Measurements from ENCODE around the gene KLK7.
"Not testable (repeated sequence)": the region's sequence is repeated elsewhere in the genome, so short reads cannot be mapped to it uniquely, and the experiment has no call there.

The KLK7 gene

GRCh38 chr19:50977626-50978025 is 6.1 kb downstream of the KLK7 start:
- TF ChIP-seq CTCF (IDR thresholded peaks at IDR 0.05) (no peak), ZFX (IDR thresholded peaks at IDR 0.05; ENCODE audit: borderline replicate concordance) (no peak)

DNA sequence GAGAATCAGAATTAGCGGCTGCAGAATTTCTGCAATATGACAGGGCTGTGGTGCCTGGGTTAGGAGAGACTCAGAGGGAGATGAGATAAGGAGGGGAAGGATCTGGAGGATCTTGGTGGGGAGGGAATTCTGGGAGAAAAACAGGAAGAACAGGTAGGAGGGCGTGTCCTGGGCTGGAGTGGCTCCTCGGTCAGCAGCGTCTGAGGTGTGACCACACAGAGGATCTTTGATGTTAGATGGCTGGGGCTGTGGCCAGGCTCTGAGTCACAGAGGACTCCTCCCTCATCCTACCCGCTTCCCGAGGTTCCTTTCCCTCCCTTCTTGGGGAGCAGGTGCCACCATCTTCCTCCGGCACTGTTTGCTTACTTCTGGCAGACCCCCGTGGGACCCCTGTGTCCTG is 8.0 kb downstream of the KLK7 start:
- TF ChIP-seq ZFX (IDR thresholded peaks at IDR 0.05; ENCODE audit: borderline replicate concordance) (no peak), CTCF (IDR thresholded peaks at IDR 0.05) (no peak)

More at GRCh38 chr19:50977626-50978025, 6.1 kb downstream of the KLK7 start:
- H3K27ac ChIP-seq = no peak overlapping the region

GRCh38 chr19:50974702-50975556 is 8.8 kb downstream of the KLK7 start:
- H3K27ac ChIP-seq = no peak overlapping the region

More for the DNA sequence above, 8.0 kb downstream of the KLK7 start:
- H3K27ac ChIP-seq = no peak overlapping the region

GRCh38 chr19:50972795-50973376 is 10.8 kb downstream of the KLK7 start:
- H3K27ac ChIP-seq = no peak overlapping the region
- no peak for TF ChIP-seq CTCF (IDR thresholded peaks at IDR 0.05)
- no peak for TF ChIP-seq ZFX (IDR thresholded peaks at IDR 0.05; ENCODE audit: borderline replicate concordance)

More at GRCh38 chr19:50974702-50975556, 8.8 kb downstream of the KLK7 start:
- TF ChIP-seq ZFX (IDR thresholded peaks at IDR 0.05; ENCODE audit: borderline replicate concordance) (no peak), CTCF (IDR thresholded peaks at IDR 0.05) (no peak)

- H3K27ac ChIP-seq = not testable (repeated sequence)
Measured at GRCh38 chr19:50969810-50970209, 13.9 kb downstream of the KLK7 start.

- TF ChIP-seq CTCF (IDR thresholded peaks at IDR 0.05) = no peak
- TF ChIP-seq ZFX (IDR thresholded peaks at IDR 0.05; ENCODE audit: borderline replicate concordance) = no peak
- H3K27ac ChIP-seq = no peak within 1 kb of the TSS
Measured at GRCh38 chr19:50969413-50969760, 14.3 kb downstream of the KLK7 start, which contains the start of gene KLK6. KLK6 (minus strand) TSS chr19:50969591; CDS start chr19:50968104, 1,487 bp downstream.

DNA sequence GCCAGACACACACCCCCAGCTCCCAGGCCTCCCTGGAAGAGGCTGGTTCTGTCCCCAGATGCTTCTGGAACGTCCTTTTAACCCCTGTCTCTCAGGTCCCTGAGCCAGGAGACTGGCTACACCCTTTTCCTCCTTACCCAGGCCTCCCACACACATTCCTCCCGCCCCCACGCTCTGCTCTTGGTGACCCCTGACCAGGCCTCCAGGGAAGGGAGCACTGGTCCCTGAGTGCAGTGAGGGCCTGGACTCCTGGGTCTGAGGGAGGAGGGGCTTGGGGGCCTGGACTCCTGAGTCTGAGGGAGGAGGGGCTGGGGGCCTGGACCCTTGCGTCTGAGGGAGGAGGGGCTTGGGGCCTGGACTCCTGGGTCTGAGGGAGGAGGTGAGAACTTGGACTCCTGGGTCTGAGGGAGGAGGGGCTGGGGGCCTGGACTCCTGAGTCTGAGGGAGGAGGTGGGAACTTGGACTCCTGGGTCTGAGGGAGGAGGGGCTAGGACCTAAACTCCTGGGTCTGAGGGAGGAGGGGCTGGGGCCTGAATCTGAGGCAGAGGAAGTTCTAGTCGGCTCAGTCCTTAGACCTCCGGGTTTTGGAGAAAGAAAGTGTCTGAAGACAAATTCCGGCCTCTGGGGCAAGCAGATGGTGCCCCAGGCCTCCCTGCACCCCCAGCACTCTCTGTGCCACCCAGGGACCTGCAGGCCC is 14.9 kb downstream of the KLK7 start:
- no peak for TF ChIP-seq ZFX (IDR thresholded peaks at IDR 0.05; ENCODE audit: borderline replicate concordance)
- TF ChIP-seq CTCF (IDR thresholded peaks at IDR 0.05) = no peak
- H3K27ac ChIP-seq = no peak overlapping the region
